ENCODE results near the gene FABP7. TPM values are rescaled to one million over a fixed set of nuclear protein-coding genes. Genes with fewer than 3 reads are reported as not detected.

FABP7 gene
- total RNA-seq, 2 donors from 2014 or later, result not detected

DNA sequence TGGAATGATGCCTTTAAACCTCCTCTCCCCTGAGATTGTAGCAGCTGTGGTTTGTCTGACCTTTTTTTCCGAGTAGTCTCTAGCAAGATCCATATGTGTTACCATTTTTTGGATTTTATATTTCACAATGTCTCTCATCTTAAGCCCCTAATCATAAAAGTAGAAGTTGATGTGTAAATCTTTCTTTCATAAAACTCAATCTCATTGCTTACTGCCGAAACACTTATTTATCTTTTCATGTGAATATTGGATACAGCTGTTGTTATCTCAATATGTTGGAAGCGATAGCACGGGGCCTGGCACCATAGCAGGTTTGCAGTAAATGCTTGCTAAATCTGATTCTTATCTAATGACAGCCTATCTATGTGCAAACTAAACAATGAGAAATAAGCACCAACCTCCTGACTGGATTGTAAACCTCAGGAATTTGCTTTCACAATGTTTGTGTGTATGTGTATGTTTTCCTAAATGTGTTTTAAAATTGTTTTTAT lies 23.7 kb downstream of the FABP7 start:
- no peak for DNase-seq (ENCODE audit: low spot score)
- H3K4me1 ChIP-seq (ENCODE audit: control insufficient read depth in 1 of 2, low read depth in 2 of 2), result no peaks in the 10 kb centered on the region
- no peaks in the 10 kb centered on the region for H3K27me3 ChIP-seq (replicated peaks; ENCODE audit: insufficient read depth)
- no peaks in the 10 kb centered on the region for H3K36me3 ChIP-seq
- no peaks in the 10 kb centered on the region for H3K9me3 ChIP-seq
- H3K4me3 ChIP-seq, result no peak overlapping the region
- no peak overlapping the region for H3K27ac ChIP-seq
- TF ChIP-seq, protein P1, sequence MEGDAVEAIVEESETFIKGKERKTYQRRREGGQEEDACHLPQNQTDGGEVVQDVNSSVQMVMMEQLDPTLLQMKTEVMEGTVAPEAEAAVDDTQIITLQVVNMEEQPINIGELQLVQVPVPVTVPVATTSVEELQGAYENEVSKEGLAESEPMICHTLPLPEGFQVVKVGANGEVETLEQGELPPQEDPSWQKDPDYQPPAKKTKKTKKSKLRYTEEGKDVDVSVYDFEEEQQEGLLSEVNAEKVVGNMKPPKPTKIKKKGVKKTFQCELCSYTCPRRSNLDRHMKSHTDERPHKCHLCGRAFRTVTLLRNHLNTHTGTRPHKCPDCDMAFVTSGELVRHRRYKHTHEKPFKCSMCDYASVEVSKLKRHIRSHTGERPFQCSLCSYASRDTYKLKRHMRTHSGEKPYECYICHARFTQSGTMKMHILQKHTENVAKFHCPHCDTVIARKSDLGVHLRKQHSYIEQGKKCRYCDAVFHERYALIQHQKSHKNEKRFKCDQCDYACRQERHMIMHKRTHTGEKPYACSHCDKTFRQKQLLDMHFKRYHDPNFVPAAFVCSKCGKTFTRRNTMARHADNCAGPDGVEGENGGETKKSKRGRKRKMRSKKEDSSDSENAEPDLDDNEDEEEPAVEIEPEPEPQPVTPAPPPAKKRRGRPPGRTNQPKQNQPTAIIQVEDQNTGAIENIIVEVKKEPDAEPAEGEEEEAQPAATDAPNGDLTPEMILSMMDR (IDR thresholded peaks at IDR 0.05), result no peak
- ATAC-seq (ENCODE audit: insufficient number of reproducible peaks, low FRiP score, low read depth), result no peak

DNA sequence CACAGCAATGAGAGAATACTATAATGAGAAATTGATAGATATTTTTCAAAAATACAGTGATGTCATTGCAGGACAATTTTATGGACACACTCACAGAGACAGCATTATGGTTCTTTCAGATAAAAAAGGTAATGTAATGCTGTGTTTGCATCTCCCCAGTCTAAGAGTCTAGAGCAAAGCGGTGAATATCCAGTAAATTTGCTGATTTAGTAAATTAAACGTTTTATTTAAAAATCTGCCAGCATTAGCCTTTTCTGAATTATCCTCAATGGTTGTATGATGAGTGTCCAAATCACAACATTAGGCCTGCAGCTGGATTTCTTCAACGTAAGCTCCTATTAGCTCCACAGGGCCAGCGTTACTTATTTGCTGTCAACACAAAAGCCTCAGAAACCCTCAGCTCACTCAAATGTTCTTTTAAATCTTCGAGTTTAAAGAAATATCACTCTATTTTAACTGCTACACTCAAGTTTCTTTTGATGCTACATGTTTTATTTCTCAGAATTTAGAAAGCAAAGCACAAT lies 25.5 kb downstream of the FABP7 start:
- ATAC-seq (ENCODE audit: insufficient number of reproducible peaks, low FRiP score, low read depth), result no peak
- H3K27ac ChIP-seq, result no peak overlapping the region
- DNase-seq (ENCODE audit: low spot score), result no peak

DNA sequence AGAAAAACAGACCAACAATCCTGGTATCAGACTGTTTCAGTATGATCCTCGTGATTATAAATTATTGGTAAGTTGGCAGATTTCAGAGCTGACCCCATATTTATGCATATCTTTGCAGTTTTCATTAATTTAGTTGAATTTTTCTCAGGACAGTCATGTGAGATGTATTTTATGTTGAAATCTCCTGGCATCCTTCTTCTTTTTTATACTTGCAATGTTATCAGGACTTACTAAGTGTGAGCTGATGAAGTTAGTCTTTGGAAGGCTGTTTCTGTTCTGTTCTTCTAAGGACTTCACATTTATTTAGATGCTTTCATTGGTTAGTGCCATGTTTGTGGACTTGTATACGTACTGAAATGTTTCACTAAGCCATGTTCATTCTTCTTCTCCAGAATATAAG lies 26.8 kb downstream of the FABP7 start:
- no peak overlapping the region for H3K27ac ChIP-seq
- no peaks in the 10 kb centered on the region for H3K9me3 ChIP-seq
- H3K36me3 ChIP-seq, result no peaks in the 10 kb centered on the region
- TF ChIP-seq, protein P1 (IDR thresholded peaks at IDR 0.05), result no peak
- H3K27me3 ChIP-seq (replicated peaks; ENCODE audit: insufficient read depth), result no peaks in the 10 kb centered on the region
- H3K4me3 ChIP-seq, result no peak overlapping the region
- DNase-seq (ENCODE audit: low spot score), result no peak
- ATAC-seq (ENCODE audit: insufficient number of reproducible peaks, low FRiP score, low read depth), result no peak
- H3K4me1 ChIP-seq (ENCODE audit: control insufficient read depth in 1 of 2, low read depth in 2 of 2), result no peaks in the 10 kb centered on the region

More for the DNA sequence above, 25.5 kb downstream of the FABP7 start:
- H3K27me3 ChIP-seq (replicated peaks; ENCODE audit: insufficient read depth), result no peaks in the 10 kb centered on the region
- H3K4me1 ChIP-seq (ENCODE audit: control insufficient read depth in 1 of 2, low read depth in 2 of 2), result no peaks in the 10 kb centered on the region
- TF ChIP-seq, protein P1 (IDR thresholded peaks at IDR 0.05), result no peak
- no peaks in the 10 kb centered on the region for H3K9me3 ChIP-seq
- no peak overlapping the region for H3K4me3 ChIP-seq
- H3K36me3 ChIP-seq, result no peaks in the 10 kb centered on the region

DNA sequence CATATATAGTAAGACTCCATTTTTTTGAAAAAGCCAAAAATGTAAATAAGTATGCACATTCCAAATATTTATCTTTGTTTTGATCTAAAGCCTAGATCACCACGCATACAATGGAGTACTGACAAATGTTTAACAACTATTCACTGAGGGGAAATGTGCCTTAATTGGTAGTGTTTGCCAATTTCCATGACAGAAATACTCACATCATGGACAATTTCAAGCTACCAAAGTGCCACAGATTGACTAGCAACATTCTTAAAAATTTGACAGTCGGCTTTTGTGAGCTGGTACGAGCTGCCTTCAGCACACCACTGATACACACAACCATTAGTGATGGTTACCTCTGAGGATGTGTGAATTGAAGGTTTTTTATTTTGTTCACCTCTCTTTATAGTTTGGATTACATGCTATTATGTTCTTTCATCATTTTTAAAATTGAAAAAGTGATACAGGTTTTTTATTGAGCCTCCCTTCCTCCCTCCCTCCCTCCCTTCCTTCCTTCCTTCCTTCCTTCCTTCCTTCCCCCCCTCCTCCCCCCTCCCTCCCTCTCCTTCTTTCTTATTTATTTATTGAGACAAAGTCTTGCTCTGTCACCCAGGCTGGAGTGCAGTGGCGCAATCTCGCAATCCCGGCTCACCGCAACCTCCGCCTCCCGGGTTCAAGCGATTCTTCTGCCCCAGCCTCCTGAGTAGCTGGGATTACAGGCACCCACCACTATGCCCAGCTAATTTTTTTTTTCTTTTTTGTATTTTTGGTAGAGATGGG lies 28.8 kb downstream of the FABP7 start:
- no peaks in the 10 kb centered on the region for H3K27me3 ChIP-seq (replicated peaks; ENCODE audit: insufficient read depth)
- H3K27ac ChIP-seq, result no peak overlapping the region
- DNase-seq (ENCODE audit: low spot score) (no peak), ATAC-seq (ENCODE audit: insufficient number of reproducible peaks, low FRiP score, low read depth) (no peak)
- H3K36me3 ChIP-seq, result no peaks in the 10 kb centered on the region
- H3K4me1 ChIP-seq (ENCODE audit: control insufficient read depth in 1 of 2, low read depth in 2 of 2), result no peaks in the 10 kb centered on the region
- no peaks in the 10 kb centered on the region for H3K9me3 ChIP-seq
- H3K4me3 ChIP-seq, result no peak overlapping the region
- TF ChIP-seq, protein P1 (IDR thresholded peaks at IDR 0.05), result no peak

DNA sequence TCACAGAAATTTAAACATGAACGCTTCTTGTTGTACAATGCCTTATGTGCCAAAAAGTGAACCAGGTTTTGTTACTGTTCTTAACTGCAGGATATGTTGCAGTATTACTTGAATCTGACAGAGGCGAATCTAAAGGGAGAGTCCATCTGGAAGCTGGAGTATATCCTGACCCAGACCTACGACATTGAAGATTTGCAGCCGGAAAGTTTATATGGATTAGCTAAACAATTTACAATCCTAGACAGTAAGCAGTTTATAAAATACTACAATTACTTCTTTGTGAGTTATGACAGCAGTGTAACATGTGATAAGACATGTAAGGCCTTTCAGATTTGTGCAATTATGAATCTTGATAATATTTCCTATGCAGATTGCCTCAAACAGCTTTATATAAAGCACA lies 29.5 kb downstream of the FABP7 start:
- no peaks in the 10 kb centered on the region for H3K9me3 ChIP-seq
- no peaks in the 10 kb centered on the region for H3K4me1 ChIP-seq (ENCODE audit: control insufficient read depth in 1 of 2, low read depth in 2 of 2)
- H3K27me3 ChIP-seq (replicated peaks; ENCODE audit: insufficient read depth), result no peaks in the 10 kb centered on the region
- no peak overlapping the region for H3K27ac ChIP-seq
- DNase-seq (ENCODE audit: low spot score), result no peak
- H3K4me3 ChIP-seq, result no peak overlapping the region
- TF ChIP-seq, protein P1 (IDR thresholded peaks at IDR 0.05), result no peak
- no peaks in the 10 kb centered on the region for H3K36me3 ChIP-seq
- no peak for ATAC-seq (ENCODE audit: insufficient number of reproducible peaks, low FRiP score, low read depth)

Measured in thoracic aorta (tissue), 2 donors.